ENCODE measurements around the gene LRRC75A. TPM values are rescaled to one million over a fixed set of nuclear protein-coding genes. Genes with fewer than 3 reads are reported as not detected.

LRRC75A gene
- total RNA-seq, 1 experiment from 2014 or later, result 3.3 TPM

- H3K4me3 ChIP-seq (ENCODE audit: insufficient read depth, low read depth, low read length), result no peak overlapping the region
- DNase-seq, result no peak
- H3K36me3 ChIP-seq (replicated peaks; ENCODE audit: control insufficient read depth, insufficient read depth, low read length), result no peaks in the 10 kb centered on the region
- no peaks in the 10 kb centered on the region for H3K27me3 ChIP-seq (ENCODE audit: control insufficient read depth, insufficient read depth, low read length)
Observed at GRCh38 chr17:16430650-16431049, 61.3 kb downstream of the LRRC75A start.

GRCh38 chr17:16429083-16429482, 62.9 kb downstream of the LRRC75A start:
- DNase-seq, result no peak
- Histone ChIP-seq H3K4me3 (ENCODE audit: insufficient read depth, low read depth, low read length) (no peak overlapping the region), H3K27me3 (ENCODE audit: control insufficient read depth, insufficient read depth, low read length) (no peaks in the 10 kb centered on the region), H3K36me3 (replicated peaks; ENCODE audit: control insufficient read depth, insufficient read depth, low read length) (no peaks in the 10 kb centered on the region)

- H3K36me3 ChIP-seq (replicated peaks; ENCODE audit: control insufficient read depth, insufficient read depth, low read length), result no peaks in the 10 kb centered on the region
- H3K27me3 ChIP-seq (ENCODE audit: control insufficient read depth, insufficient read depth, low read length), result no peaks in the 10 kb centered on the region
- H3K4me3 ChIP-seq (ENCODE audit: insufficient read depth, low read depth, low read length), result no peak overlapping the region
- DNase-seq, result peak; percentile 90
Observed at GRCh38 chr17:16428098-16428882, 63.7 kb downstream of the LRRC75A start.

DNA sequence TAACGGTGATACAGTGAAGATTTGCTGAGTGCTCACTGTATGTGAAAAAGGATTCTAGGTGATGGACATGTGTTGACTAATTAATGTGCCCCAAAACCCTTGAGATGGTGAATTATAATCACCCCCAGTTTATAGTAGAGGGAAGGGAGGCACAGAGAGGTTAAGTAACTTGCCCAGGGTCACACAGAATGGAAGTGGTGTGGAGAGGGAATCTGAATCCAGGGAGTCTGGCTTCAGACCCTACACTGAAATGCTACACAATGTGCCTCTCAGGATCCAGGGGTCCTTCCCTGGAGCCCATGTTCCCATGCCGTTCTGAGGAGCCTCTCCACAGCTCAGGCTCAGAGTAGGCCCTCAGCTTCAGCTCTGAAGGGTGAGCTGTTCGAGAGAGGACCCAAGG, 65.0 kb downstream of the LRRC75A start:
- DNase-seq, result no peak
- Histone ChIP-seq H3K4me3 (ENCODE audit: insufficient read depth, low read depth, low read length) (no peak overlapping the region), H3K36me3 (replicated peaks; ENCODE audit: control insufficient read depth, insufficient read depth, low read length) (no peaks in the 10 kb centered on the region), H3K27me3 (ENCODE audit: control insufficient read depth, insufficient read depth, low read length) (no peaks in the 10 kb centered on the region)

DNA sequence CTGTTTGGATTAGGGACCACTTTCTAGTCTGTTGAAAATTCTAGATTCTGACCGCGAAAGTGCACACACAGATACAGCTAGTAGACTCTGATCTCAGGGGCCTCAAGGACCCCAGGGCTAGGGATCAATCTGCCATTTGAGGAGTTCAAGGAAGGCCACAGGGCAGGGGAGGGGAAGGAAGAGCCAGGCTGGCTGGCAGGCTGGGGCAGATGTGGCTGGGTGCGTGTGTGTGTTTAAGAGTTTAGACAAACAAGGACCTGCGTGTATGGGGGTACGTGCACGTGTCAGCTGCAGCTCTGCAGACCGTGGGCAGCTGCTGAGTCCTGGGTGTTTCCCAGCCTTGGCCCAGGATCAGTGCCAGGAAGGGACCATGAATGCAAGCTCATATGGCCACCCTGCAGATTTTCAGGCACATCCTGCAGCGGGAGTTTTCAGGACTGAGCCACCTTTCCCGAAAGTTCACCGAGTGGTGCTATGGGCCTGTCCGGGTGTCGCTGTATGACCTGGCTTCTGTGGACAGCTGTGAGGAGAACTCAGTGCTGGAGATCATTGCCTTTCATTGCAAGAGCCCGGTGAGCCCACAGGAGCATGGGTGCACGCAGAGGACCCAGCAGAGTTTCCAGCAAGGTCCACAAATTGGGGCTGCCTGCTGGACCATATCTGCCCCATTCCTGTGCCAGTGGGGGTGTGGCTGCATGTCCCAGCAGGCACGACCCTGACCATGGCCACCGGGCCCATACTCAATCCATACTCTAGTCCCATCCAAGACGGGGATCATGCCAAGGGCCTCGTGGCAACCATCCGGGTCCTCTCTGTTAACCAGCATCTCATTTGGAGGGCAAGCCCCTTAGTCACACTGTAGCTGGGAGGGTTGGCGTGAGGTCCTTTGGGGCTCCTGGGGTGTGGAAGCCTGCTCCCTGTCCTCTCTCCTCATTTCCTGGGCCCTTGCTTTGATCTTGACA, 66.0 kb downstream of the LRRC75A start:
- no peak for DNase-seq

GRCh38 chr17:16425202-16425601, 66.8 kb downstream of the LRRC75A start:
- Histone ChIP-seq H3K36me3 (replicated peaks; ENCODE audit: control insufficient read depth, insufficient read depth, low read length) (no peaks in the 10 kb centered on the region), H3K27me3 (ENCODE audit: control insufficient read depth, insufficient read depth, low read length) (no peaks in the 10 kb centered on the region), H3K4me3 (ENCODE audit: insufficient read depth, low read depth, low read length) (no peak overlapping the region)
- DNase-seq, result no peak

More for the DNA sequence above, 66.0 kb downstream of the LRRC75A start:
- no peaks in the 10 kb centered on the region for H3K36me3 ChIP-seq (replicated peaks; ENCODE audit: control insufficient read depth, insufficient read depth, low read length)
- H3K4me3 ChIP-seq (ENCODE audit: insufficient read depth, low read depth, low read length), result no peak overlapping the region
- H3K27me3 ChIP-seq (ENCODE audit: control insufficient read depth, insufficient read depth, low read length), result no peaks in the 10 kb centered on the region

- no peaks in the 10 kb centered on the region for H3K27me3 ChIP-seq (ENCODE audit: control insufficient read depth, insufficient read depth, low read length)
- H3K36me3 ChIP-seq (replicated peaks; ENCODE audit: control insufficient read depth, insufficient read depth, low read length), result no peaks in the 10 kb centered on the region
- DNase-seq, result peak; percentile 20
Observed at GRCh38 chr17:16423226-16423872, 68.6 kb downstream of the LRRC75A start.

GRCh38 chr17:16422416-16422815, 69.6 kb downstream of the LRRC75A start:
- no peak overlapping the region for H3K4me3 ChIP-seq (ENCODE audit: insufficient read depth, low read depth, low read length)
- H3K36me3 ChIP-seq (replicated peaks; ENCODE audit: control insufficient read depth, insufficient read depth, low read length), result no peaks in the 10 kb centered on the region
- peak; percentile 42 for DNase-seq
- no peaks in the 10 kb centered on the region for H3K27me3 ChIP-seq (ENCODE audit: control insufficient read depth, insufficient read depth, low read length)

More at GRCh38 chr17:16423226-16423872, 68.6 kb downstream of the LRRC75A start:
- H3K4me3 ChIP-seq (ENCODE audit: insufficient read depth, low read depth, low read length), result no peak overlapping the region

- H3K4me3 ChIP-seq (ENCODE audit: insufficient read depth, low read depth, low read length), result no peak overlapping the region
- no peak for DNase-seq
- no peaks in the 10 kb centered on the region for H3K27me3 ChIP-seq (ENCODE audit: control insufficient read depth, insufficient read depth, low read length)
- no peaks in the 10 kb centered on the region for H3K36me3 ChIP-seq (replicated peaks; ENCODE audit: control insufficient read depth, insufficient read depth, low read length)
Observed at GRCh38 chr17:16419929-16420271, 72.1 kb downstream of the LRRC75A start.

- DNase-seq, result peak; percentile 29
- Histone ChIP-seq H3K27me3 (ENCODE audit: control insufficient read depth, insufficient read depth, low read length) (no peaks in the 10 kb centered on the region), H3K4me3 (ENCODE audit: insufficient read depth, low read depth, low read length) (no peak overlapping the region), H3K36me3 (replicated peaks; ENCODE audit: control insufficient read depth, insufficient read depth, low read length) (no peaks in the 10 kb centered on the region)
Observed at GRCh38 chr17:16419074-16419928, 72.7 kb downstream of the LRRC75A start.

DNA sequence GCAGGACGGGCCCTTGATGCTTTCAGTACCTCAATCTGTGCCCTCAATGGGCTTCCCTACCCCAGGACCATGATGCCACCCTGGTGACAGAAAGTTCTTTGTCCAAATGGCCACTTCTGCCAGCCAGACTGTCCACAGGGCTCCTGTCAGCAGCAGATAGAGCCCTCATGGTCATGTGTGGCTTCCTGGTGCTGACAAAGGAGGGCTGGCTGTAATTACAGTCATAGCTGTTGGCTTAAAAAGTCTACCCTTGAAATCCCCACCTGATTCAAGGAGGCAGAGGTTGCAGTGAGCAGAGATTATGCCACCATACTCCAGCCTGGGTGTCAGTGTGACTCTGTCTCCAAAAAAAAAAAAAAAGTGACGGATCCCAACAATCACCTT, 73.3 kb downstream of the LRRC75A start:
- H3K36me3 ChIP-seq (replicated peaks; ENCODE audit: control insufficient read depth, insufficient read depth, low read length), result no peaks in the 10 kb centered on the region
- DNase-seq, result no peak
- H3K27me3 ChIP-seq (ENCODE audit: control insufficient read depth, insufficient read depth, low read length), result no peaks in the 10 kb centered on the region
- H3K4me3 ChIP-seq (ENCODE audit: insufficient read depth, low read depth, low read length), result no peak overlapping the region

DNA sequence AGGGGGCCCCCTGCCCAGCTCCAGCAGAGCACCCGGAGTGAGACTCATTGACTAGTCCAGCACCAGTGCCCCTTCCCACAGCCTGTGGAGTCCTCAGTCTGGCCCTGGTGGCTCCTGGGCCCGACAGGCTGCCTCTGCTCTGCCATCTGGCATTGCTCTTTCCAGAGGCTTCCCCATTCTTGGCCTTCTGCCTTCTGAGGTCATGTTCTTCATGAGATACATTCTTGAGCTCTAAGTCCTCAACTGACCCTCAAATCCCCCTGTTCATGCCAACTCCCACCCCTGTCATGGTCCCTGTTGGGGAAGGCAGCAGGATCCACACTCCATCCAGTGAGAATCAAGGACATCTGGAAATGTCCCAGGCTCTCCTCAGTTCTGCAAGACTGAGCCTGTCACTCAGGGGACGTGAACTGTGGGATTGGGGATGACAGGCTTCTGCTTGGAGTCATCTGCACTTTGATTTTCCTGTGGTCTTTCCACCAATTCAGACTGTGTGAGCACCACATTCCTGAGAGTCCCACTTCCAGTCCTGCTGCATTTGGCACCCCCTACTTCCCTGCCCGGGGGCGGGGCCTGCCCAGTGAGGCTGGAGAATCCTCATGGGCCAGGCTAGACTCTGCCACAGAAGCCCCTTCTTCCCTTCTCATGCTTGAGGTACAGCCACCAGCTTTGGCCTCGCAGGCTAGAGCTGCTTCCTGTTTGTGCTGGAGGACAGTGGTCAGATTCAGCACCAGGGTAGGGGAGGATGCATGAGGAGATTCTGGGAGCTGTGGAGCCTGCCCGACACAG, 73.9 kb downstream of the LRRC75A start:
- peak; percentile 68 for DNase-seq
- no peaks in the 10 kb centered on the region for H3K27me3 ChIP-seq (ENCODE audit: control insufficient read depth, insufficient read depth, low read length)

GRCh38 chr17:16417399-16417798, 74.6 kb downstream of the LRRC75A start:
- DNase-seq, result peak; percentile 20
- no peaks in the 10 kb centered on the region for H3K36me3 ChIP-seq (replicated peaks; ENCODE audit: control insufficient read depth, insufficient read depth, low read length)
- no peaks in the 10 kb centered on the region for H3K27me3 ChIP-seq (ENCODE audit: control insufficient read depth, insufficient read depth, low read length)
- H3K4me3 ChIP-seq (ENCODE audit: insufficient read depth, low read depth, low read length), result no peak overlapping the region

More for the DNA sequence above, 73.9 kb downstream of the LRRC75A start:
- H3K4me3 ChIP-seq (ENCODE audit: insufficient read depth, low read depth, low read length), result no peak overlapping the region
- H3K36me3 ChIP-seq (replicated peaks; ENCODE audit: control insufficient read depth, insufficient read depth, low read length), result no peaks in the 10 kb centered on the region

Data from H7 (cell line).